GM12872 (cell line): Measurements from ENCODE around the gene RINL.

ENCODE experiments used
- TF ChIP-seq, protein P1 (sequence below): IDR thresholded peaks from 3 replicates; pipeline ENCODE4 v1.5.1; 2011; ENCODE audit warnings: low read depth, mild to moderate bottlenecking, low read length, moderate library complexity; ENCODE audit not compliant: insufficient read depth

RINL gene

DNA sequence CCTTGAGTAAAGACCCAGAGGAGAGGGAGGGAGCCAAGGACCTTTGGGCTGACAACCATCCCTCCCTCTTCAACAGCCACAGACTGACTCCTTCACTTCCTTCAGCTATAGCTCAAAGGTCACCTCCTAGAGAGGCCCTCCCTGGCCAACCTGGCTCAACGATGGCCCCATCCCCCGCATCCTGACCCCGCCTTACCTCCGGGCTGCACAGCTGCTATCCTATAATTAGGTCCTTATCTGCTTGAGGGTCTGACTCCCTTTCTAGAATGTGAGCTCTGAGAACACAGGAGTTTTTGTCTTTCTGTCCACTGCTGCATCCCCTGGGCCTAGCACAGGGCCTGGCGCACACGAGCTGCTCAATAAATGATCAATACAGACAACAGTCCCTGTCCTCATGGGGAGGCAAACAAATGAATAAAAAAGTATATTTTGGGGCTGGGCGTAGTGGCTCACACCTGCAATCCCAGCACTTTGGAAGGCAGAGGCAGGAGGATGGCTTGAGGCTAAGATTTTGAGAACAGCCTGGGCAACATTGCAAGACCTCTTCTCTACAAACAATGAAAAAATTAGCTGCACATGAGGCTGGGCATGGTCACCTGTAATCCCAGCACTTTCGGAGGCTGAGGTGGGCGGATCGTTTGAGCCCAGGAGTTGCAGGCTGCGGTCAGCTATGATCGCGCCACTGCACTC lies 58.7 kb downstream of the RINL start:
- TF ChIP-seq, protein P1, sequence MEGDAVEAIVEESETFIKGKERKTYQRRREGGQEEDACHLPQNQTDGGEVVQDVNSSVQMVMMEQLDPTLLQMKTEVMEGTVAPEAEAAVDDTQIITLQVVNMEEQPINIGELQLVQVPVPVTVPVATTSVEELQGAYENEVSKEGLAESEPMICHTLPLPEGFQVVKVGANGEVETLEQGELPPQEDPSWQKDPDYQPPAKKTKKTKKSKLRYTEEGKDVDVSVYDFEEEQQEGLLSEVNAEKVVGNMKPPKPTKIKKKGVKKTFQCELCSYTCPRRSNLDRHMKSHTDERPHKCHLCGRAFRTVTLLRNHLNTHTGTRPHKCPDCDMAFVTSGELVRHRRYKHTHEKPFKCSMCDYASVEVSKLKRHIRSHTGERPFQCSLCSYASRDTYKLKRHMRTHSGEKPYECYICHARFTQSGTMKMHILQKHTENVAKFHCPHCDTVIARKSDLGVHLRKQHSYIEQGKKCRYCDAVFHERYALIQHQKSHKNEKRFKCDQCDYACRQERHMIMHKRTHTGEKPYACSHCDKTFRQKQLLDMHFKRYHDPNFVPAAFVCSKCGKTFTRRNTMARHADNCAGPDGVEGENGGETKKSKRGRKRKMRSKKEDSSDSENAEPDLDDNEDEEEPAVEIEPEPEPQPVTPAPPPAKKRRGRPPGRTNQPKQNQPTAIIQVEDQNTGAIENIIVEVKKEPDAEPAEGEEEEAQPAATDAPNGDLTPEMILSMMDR, result no peak
